Muscle of leg (tissue), 11 donors: ENCODE measurements around the gene MAD1L1. TPM values are rescaled to one million over a fixed set of nuclear protein-coding genes. Genes with fewer than 3 reads are reported as not detected.
A peak's percentile ranks its signal among the peaks of the same experiment; 100 is the strongest.
"Not testable (repeated sequence)": the region's sequence is repeated elsewhere in the genome, so short reads cannot be mapped to it uniquely, and the experiment has no call there.

Source experiments
- DNase-seq: peaks from one replicate; pipeline ENCODE4 v3.0.0; 2013
- H3K27ac ChIP-seq: one replicate; pipeline ENCODE4 v1.5.1; 2013; ENCODE audit warnings: mild to moderate bottlenecking, low read length, control low read depth
- H3K27me3 ChIP-seq: one replicate; pipeline ENCODE4 v1.6.1; 2013; ENCODE audit warnings: low read length; ENCODE audit not compliant: control insufficient read depth, insufficient read depth
- H3K36me3 ChIP-seq: one replicate; pipeline ENCODE4 v1.6.1; 2013; ENCODE audit warnings: low read length; ENCODE audit not compliant: control insufficient read depth, insufficient read depth
- H3K4me1 ChIP-seq: one replicate; pipeline ENCODE4 v1.6.1; 2013; ENCODE audit warnings: low read length; ENCODE audit not compliant: control insufficient read depth, insufficient read depth
- H3K4me3 ChIP-seq: one replicate; pipeline ENCODE4 v1.5.1; 2013; ENCODE audit warnings: low read length, control low read depth
- H3K9me3 ChIP-seq: replicated peaks from 2 replicates; pipeline ENCODE4 v1.6.1; 2013; ENCODE audit warnings: low read depth, low read length; ENCODE audit not compliant: control insufficient read depth
- WGBS: methylation state at CpG from one replicate; pipeline ENCODE4 v1.1.5; 2013; ENCODE audit warnings: missing lambda C conversion rate; ENCODE audit not compliant: insufficient coverage; 5-methylcytosine and 5-hydroxymethylcytosine counted together
- polyA plus RNA-seq, 8 donors: library from polyadenylated mRNA; unstranded; fragments of 120-200 nt; gene quantifications; one replicate each; pipeline versions ENCODE4 v1.2.1 to v1.2.3, GENCODE V29; 2013; ENCODE audit warnings: inconsistent platforms in 1 of 8, low replicate concordance in 1 of 8; ENCODE audit not compliant: insufficient read length in 8 of 8, insufficient read depth in 1 of 8
- total RNA-seq: library from RNA; stranded (reverse); fragments of 120-200 nt; gene quantifications from one replicate; pipeline ENCODE4 v1.2.4, GENCODE V29; 2013

Gene MAD1L1
- total and polyA plus RNA-seq, 9 donors: 19.1 to 38.7 (median 21.8) TPM

DNA sequence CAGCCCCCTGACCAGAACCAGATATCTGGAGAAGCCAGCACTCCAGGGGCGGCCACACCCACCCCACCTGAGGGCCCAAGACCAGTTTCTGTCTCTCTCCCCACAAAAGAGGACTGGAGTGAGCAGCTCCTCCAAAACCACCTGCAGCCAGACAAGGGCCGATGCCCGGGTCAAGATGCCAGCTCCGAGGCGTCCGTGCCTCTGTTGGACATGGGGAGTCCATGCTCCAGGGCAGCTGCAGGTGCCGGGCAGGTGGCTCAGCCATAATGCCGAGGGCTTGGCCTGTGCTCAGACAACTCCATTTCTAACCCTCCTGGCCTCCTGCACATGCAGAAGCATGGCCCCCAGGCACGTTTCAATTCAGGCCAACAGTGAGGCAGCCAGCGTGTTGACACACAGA is 234.6 kb downstream of the MAD1L1 start:
- no peak for DNase-seq
- no peak overlapping the region for H3K4me3 ChIP-seq
- H3K4me1 ChIP-seq: peaks cover 48% of the 10 kb centered on the region
- 82% methylated on average over 10 of the region's 10 CpGs for WGBS
- H3K27me3 ChIP-seq: no peaks in the 10 kb centered on the region
- H3K27ac ChIP-seq: no peak overlapping the region
- no peaks in the 10 kb centered on the region for H3K36me3 ChIP-seq
- no peaks in the 10 kb centered on the region for H3K9me3 ChIP-seq

DNA sequence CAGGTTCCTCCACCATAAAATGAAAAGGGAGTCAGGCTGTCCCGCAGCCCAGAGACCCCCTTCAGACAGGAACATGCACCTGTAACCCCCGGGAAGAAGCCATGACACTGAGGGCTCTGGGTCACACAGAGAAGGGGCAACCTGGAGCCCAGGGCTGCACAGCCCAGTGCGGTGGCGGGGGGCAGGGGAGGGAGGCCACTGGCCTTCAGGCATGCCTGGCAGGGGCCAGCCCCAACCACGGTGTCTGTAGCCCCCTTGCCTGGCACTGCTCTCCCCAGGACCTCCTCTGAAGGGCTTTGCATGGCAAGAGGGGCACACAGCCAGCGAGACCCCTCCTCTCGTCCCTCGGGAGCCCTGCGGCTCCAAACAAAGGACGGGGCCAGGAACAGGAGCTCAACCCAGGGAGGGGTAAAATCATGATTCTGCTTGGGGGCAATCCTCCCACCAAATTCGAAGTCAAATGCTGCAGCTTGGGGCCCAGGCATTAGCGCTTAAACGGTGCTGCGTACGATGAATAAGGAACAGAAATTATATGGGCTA is 235.1 kb downstream of the MAD1L1 start:
- no peak overlapping the region for H3K27ac ChIP-seq
- no peaks in the 10 kb centered on the region for H3K27me3 ChIP-seq
- no peaks in the 10 kb centered on the region for H3K9me3 ChIP-seq
- 66% methylated on average over 5 of the region's 15 CpGs for WGBS
- no peak overlapping the region for H3K4me3 ChIP-seq
- peaks cover 52% of the 10 kb centered on the region for H3K4me1 ChIP-seq
- no peak for DNase-seq
- H3K36me3 ChIP-seq: no peaks in the 10 kb centered on the region

DNA sequence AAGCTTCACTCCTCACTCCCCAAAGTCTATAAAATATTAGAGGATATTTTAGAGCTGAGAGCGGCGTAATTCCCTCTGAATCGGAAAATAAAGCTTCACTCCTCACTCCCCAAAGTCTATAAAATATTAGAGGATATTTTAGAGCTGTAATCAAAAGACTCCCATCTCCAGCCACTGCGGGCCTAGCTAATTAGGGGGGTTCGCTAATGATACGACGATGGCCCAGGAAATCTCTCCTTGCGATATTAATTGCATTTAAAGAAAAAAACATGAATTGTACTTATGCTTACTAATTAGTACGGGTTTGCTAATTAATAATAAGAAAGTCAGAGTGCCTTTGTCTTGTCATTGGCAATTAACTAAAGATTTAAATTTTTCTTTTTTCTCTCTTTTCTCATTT is 235.9 kb downstream of the MAD1L1 start:
- DNase-seq: no peak
- no CpG with 5 or more reads among the region's 9 CpGs for WGBS
- Histone ChIP-seq H3K27ac (no peak overlapping the region), H3K9me3 (no peaks in the 10 kb centered on the region), H3K4me3 (no peak overlapping the region), H3K27me3 (no peaks in the 10 kb centered on the region), H3K36me3 (no peaks in the 10 kb centered on the region), H3K4me1 (peaks cover 50% of the 10 kb centered on the region)

DNA sequence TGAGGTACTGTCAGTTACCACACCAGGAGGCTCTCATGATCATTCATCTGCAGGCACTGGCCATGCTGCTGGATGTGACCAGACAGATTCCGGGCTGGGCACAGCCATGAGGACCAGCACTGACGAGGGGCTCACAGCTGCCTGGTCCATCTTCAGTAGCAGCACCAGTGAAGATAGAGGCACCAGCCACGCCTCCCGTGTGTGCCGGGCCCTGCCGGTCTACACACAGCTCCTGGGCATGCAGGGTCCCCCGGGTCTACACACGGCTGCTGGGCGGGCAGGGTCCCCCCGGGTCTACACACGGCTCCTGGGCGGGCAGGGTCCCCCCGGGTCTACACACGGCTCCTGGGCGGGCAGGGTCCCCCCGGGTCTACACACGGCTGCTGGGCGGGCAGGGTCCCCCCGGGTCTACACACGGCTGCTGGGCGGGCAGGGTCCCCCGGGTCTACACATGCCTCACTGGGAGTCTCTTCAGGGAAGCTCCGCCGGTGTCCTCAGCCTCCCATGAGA is 236.8 kb downstream of the MAD1L1 start:
- not testable (repeated sequence) for H3K27ac ChIP-seq, DNase-seq, H3K9me3 ChIP-seq, H3K4me3 ChIP-seq, H3K36me3 ChIP-seq, H3K27me3 ChIP-seq
- peaks cover 42% of the 10 kb centered on the region for H3K4me1 ChIP-seq
- 93% methylated on average over 18 of the region's 24 CpGs for WGBS

DNA sequence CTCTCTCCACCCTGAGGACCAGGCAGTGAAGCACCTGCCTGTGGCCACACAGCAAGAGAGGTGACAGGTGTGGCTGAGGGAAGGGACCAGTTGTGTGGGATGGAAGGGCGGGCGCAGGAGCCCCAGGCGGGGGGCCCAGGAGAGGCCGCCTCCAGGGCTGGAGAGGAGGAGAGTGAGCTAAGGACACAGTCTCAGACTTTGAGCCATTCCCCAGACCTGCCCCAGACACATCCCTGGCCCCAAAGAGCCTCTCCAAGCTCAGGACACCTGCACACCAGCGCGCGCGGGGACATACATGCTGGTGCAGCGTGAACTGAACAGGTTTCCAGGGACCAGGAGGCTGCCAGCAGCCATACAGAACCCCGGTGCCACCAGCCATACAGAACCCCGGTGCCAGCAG is 237.3 kb downstream of the MAD1L1 start:
- no peaks in the 10 kb centered on the region for H3K36me3 ChIP-seq
- no peaks in the 10 kb centered on the region for H3K9me3 ChIP-seq
- no peak overlapping the region for H3K27ac ChIP-seq
- H3K4me3 ChIP-seq: no peak overlapping the region
- no peak for DNase-seq
- 78% methylated on average over 10 of the region's 11 CpGs for WGBS
- no peaks in the 10 kb centered on the region for H3K27me3 ChIP-seq
- peaks cover 39% of the 10 kb centered on the region for H3K4me1 ChIP-seq

DNA sequence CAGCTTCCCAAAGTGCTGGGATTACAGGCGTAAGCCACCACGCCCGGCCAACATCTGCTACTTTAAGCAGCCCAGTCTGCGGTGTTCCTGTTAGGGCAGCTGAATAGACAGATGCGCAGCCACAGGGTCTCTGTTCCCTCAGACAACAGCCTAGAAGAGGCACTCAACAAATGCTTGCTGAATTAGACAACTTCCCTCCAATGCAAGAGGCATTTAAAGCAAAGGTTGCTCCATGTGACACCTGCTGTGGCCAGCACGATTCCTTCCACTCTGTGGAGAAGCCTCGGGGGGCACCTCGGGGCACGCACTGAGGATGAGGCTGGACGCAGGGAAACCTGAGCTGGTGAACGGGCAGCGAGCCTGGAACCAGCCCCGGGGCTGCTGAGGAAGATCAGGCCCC is 237.8 kb downstream of the MAD1L1 start:
- Histone ChIP-seq H3K36me3 (no peaks in the 10 kb centered on the region), H3K27me3 (no peaks in the 10 kb centered on the region), H3K27ac (no peak overlapping the region), H3K4me1 (peaks cover 41% of the 10 kb centered on the region), H3K4me3 (no peak overlapping the region), H3K9me3 (no peaks in the 10 kb centered on the region)
- DNase-seq: peak; percentile 27
- 52% methylated on average over 11 of the region's 13 CpGs for WGBS

DNA sequence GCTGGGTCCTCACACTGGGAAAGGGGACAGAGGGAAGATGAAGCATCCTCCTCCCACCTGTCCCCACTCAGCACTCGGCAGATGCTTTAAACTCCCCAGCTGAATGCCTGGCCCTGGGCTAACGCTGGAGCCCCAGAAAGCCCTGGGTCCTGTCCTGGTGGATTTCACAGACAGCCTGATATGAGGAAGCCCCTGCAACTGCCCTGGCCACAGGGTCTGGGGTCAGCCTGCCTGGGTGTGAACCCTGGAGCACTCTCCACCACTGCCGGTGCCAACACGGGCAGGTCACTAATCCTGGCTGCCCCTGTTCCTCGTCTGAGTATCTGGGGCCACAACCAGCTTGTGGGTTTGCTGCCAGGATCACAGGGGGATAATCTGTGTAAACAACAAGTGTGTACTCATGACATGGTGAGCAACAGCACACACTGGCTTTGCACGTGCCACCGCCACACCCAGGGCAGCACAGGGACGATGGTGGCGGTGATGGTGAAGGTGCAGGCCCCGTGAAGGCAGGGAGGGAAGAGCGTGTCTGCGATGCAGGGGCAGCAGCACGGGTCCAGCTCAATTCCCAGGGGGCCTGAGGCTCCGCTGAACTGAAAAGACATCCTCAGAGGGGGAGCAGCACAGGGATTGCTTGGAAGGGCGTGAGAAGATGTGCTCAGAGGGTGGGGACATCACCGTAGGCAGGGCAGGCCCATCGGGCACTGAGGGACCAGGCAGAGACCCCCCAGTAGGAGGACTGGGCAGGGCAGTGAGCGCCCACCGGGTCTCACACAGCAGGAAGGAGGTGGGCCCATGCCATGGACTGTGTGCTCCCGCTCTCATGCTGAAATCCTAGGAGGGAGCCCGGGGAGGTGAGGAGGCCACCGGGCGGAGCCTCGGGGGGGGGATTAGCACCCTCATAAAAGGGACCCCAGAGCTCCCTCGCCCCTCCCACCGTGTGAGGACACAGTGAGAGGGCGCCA is 238.7 kb downstream of the MAD1L1 start:
- no peak overlapping the region for H3K27ac ChIP-seq
- H3K4me1 ChIP-seq: peaks cover 46% of the 10 kb centered on the region
- no peak overlapping the region for H3K4me3 ChIP-seq
- H3K9me3 ChIP-seq: no peaks in the 10 kb centered on the region
- no peaks in the 10 kb centered on the region for H3K27me3 ChIP-seq
- DNase-seq: no peak
- no peaks in the 10 kb centered on the region for H3K36me3 ChIP-seq
- 69% methylated on average over 25 of the region's 27 CpGs for WGBS

DNA sequence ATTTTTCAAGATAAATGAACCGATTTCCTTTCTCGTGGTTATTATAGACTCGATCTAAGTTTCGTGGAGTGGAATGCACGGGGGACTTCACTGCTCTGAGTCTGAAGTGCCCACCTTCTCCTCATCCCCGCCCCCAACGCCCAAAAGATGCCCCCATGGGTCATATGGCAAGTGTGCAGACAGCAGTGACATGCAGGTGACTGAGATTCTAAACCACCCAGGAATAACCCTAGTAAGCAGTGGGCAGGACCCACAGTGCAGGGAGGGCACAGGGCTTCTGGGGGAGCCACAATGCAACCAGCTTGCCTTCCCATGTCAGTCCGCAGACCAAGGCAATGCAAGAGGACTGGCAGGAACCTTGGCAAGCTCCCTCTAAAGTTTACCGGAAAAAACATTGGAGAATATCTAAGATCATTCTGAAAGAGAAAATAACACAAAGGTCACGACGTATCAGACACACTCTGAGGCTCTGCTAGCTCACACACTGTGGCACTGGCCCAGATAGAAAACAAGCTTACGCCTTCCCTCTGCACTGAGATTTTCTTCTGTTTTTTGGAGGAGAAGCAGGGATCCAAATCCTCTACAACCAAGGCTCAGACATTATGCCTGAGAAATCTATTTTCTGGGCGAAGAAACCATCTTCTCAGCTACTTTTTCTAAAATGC is 239.6 kb downstream of the MAD1L1 start:
- peak; percentile 64 for DNase-seq

DNA sequence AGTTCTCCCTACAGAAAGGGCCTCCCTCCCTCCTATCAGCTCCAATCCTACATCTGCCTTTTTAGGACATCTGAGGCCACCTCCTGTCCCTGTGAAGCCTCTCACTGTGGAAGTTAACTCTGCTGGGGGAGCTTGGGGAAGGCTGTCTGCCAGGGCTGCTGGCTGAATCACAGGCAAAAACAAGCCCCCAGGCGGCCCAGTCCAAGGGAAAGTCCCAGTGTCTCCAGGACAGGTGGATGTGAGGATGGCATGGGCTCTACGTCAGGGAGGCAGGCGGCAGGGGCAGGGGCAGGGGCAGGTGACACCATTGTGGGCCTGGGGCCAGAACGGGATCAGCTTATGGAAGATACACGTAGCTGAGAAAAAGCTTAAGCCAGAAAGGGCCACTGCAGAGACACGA is 240.2 kb downstream of the MAD1L1 start:
- no peaks in the 10 kb centered on the region for H3K9me3 ChIP-seq
- no peaks in the 10 kb centered on the region for H3K36me3 ChIP-seq
- WGBS: 49% methylated on average over 3 of the region's 6 CpGs
- H3K4me1 ChIP-seq: peaks cover 46% of the 10 kb centered on the region
- H3K27me3 ChIP-seq: no peaks in the 10 kb centered on the region
- peak; percentile 62 for DNase-seq
- no peak overlapping the region for H3K4me3 ChIP-seq
- H3K27ac ChIP-seq: no peak overlapping the region

More for the DNA sequence above, 239.6 kb downstream of the MAD1L1 start:
- Histone ChIP-seq H3K4me1 (peaks cover 46% of the 10 kb centered on the region), H3K4me3 (no peak overlapping the region), H3K9me3 (no peaks in the 10 kb centered on the region), H3K27ac (no peak overlapping the region), H3K27me3 (no peaks in the 10 kb centered on the region), H3K36me3 (no peaks in the 10 kb centered on the region)
- 63% methylated on average over 7 of the region's 13 CpGs for WGBS
